ENCODE measurements around the gene ENG.

GRCh38 chr9:127788337-127789011, 66.0 kb downstream of the ENG start:
- TF ChIP-seq CTCF (conservative IDR thresholded peaks at IDR 0.05 in 1 of 2, IDR thresholded peaks at IDR 0.05 in 1 of 2; ENCODE audit: extremely low read depth in 1 of 2, insufficient read depth in 1 of 2, low read depth in 1 of 2, low read length in 2 of 2) (no peak), EZH2 (IDR thresholded peaks at IDR 0.05; ENCODE audit: borderline replicate concordance, low read length) (no peak)
